ENCODE data around the gene CTRB1.
"Not testable (repeated sequence)": the region's sequence is repeated elsewhere in the genome, so short reads cannot be mapped to it uniquely, and the experiment has no call there.

Gene CTRB1

GRCh38 chr16:75226550-75227360 lies 8.0 kb downstream of the CTRB1 start:
- DNase-seq = no peak

DNA sequence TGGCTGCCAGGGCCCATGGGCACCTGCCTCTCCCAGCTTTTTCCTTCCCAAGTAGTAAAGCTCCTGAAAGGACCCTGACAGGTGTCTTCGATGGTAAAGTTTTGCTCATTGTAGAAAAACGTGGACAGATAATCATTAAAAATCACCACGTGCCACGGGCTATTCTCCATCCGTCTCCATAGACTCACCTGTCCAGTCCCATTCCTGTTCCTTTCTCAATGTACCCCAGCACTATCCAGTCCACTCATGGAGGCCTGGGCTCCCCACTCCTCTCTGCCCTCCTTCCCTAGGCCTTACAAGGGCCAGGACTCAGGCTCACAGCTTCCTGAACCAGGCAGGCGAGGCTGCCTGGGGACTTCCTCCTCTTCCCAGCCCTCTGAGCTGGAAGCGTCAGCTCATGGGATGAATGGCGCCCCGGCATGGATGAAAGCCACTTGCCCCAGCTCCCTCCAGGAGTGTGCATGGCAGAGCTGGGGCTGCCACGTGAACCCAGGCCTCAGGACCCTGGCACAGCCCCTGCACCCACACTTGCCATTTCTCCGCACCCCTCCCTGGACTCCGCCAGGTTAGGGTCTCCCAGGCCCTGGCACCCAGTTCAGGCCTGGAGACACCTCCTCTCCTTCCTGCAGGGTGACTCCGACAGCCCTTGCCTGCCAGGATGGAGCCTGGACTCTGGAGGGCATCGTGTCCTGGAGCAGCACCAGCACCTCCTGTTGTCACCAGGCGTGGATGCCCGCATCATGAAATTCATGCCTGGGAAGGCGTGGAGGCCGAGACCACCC lies 8.8 kb downstream of the CTRB1 start:
- DNase-seq = no peak

- no peak for DNase-seq
Measured at GRCh38 chr16:75228143-75228976, 9.6 kb downstream of the CTRB1 start.

DNA sequence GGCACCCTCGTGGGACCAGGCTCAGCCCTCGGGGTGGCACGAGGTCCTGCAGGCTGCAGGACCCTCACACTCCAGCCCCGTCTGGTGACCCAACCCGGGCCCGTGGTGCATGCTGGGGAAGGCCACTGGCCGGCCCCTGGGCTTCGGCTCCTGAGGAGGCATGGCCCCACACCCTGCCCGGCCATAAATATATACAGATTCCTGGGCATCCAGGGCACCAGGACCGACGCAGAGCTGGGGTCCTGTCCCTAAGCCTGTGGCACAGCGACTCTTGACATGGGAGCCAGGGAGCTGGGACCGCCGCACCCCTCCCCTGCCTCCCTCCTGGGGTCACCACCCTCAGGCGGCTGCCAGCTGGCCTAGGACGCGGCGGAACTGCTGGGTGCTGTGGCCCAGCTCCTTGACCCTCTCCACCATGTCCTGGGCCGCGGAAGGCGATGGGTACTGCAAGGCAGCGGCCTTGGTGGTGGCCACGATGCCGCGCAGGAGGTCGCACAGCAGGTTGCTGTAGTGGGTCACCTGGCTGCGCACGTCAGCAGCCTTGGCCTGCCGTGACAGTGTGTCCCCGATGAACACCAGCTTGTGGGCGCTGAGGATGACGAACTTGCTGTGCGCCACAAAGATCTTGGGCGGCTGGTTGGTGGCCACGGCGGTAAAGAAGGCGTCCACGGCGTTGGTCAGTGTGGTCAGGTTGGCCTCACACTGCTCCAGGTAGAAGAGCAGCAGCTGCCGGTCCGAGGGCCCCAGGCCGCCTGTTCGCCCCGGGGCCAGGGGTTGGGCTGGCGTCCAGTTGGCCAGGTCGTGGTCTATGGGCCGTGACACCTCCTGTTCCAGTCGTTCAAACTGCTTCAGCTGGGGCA lies 10.6 kb downstream of the CTRB1 start:
- no peak for DNase-seq

DNA sequence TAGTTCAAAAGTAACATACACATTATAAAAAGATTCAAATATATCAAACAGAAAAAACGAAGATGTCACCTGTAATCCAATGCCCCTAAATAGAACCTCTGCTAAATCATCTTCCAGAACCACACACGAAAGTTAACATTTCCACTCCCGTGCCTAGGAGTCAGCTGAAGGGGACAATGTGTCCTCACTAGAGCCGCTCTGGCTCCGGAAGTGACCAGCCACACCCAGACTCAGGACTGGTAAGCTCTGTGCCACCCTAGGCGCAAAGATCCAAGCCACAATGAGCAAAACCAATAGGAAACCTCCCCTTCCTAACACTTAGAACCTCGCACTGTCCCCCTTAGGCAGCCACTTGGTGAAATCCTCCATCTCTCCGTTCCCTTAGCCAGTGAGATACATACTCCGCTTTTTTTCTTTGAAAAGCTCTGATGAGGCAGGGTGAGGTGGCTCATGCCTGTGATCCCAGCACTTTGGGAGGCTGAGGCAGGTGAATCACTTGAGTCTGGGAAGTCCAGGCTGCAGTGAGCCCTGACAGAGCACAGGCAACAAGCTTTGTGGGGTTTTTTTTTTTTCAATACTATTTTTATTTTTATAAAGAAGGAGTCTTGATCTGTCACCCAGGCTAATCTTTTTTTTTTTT lies 11.8 kb downstream of the CTRB1 start:
- no peak for DNase-seq

GRCh38 chr16:75231570-75231969 lies 12.8 kb downstream of the CTRB1 start:
- DNase-seq = no peak

DNA sequence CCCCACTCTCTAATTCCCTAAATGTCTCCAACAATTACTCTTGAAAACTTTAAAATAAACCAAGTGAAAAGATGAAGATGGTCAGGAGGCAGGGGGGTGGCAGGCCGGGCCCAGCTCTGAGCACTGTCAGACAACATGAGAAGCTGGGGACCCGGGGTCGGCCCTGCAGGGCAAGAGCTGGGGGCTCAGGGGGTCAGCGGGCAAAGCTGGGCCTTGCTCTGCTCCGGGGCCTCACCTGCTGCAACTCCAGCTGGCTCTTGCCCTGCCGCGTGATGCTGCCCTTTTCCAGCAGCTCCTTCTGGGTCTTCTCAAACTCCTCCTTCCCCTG lies 14.8 kb downstream of the CTRB1 start:
- DNase-seq = no peak

DNA sequence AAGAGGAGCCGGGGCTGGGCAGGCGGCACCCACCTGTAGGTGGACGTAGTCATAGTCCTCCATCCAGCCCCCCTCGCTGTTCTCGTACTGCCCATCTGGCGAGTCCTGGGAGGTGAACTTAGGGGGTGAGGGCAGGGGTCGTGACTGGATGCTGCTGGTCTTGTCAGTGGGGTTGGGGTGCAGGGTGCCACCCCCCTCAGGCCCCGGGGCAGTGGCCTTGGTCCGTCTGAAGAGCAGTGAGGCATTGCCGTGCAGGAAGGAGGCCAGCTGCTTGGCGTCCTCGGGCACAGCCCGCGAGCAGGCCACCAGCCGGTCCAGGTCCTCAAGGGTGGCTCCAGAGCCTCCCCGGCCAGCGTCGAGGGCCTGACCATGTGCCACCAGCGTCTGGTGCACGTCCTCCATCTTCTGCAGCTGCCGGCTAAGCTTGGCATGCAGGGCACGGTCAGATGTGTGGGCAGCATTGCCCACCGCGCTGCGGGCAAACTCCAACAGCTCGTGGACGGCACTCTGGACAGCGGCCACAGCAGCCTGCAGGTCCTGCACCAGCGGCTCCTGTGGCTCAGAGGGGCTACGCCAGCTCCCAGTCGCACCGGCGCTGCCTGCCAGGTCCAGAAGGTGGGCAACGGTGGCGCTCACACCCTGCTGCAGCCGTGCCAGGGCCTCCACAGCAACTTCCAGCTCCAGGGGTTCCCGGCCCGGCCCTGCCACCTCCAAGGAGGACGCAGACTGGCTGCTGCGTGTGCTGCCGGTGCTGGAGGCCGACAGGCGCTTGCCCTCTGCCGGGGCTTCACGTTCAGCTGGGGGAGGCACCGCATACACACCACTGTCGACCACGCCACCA lies 16.3 kb downstream of the CTRB1 start:
- no peak for DNase-seq

GRCh38 chr16:75235721-75236193 lies 17.0 kb downstream of the CTRB1 start:
- DNase-seq = no peak

DNA sequence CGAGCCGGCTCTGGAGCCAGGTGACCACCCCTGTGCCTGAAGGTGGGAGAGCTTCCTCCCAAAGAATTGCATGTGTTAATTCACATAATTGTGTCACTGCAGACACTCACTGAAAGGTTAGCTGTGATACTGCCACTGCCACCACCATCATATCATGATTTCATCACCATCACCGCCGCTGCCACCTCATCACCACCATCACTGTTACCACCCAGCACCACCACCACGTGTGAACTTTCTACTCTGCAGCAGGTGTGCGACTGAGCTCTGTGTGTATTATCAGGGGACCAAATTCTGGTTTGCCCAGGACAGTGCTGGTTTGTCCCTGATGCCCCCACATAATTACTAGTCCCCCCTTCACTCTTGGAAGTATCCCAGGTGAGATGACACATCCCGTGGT lies 17.4 kb downstream of the CTRB1 start:
- DNase-seq = no peak

DNA sequence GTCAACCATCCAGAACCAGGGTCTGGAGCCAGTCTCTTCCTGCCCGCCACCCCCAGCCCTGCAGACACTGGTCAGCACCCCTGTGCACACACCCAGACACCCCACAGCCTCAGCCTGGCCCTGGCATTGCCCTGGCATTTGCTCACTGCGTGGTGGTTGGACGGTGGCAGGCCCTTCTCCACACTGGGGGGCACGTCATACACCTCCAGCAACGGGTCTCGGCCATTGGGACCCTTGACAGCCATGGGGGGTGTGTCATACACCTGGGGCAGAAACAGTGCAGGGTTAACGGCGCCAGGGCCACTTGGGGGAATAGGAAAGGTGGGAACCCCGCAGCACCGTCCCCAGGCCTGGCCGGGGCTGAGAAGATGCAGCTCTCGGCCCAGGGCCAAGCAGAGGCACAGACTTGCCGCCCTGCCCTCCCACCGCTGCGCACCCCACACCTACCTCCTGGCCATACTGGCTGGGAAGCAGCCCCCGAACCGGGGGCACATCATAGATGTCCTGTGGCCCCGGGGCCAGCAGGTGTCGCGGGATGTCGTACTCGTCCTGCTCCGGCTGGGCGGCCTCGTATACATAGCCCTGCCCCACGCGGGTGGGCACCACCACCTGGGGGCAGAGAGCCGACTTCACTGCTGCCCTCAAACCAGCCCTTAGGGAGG lies 18.1 kb downstream of the CTRB1 start:
- DNase-seq = no peak

GRCh38 chr16:75237398-75238131 lies 18.8 kb downstream of the CTRB1 start:
- no peak for DNase-seq

GRCh38 chr16:75238132-75238852 lies 19.5 kb downstream of the CTRB1 start:
- DNase-seq = no peak

DNA sequence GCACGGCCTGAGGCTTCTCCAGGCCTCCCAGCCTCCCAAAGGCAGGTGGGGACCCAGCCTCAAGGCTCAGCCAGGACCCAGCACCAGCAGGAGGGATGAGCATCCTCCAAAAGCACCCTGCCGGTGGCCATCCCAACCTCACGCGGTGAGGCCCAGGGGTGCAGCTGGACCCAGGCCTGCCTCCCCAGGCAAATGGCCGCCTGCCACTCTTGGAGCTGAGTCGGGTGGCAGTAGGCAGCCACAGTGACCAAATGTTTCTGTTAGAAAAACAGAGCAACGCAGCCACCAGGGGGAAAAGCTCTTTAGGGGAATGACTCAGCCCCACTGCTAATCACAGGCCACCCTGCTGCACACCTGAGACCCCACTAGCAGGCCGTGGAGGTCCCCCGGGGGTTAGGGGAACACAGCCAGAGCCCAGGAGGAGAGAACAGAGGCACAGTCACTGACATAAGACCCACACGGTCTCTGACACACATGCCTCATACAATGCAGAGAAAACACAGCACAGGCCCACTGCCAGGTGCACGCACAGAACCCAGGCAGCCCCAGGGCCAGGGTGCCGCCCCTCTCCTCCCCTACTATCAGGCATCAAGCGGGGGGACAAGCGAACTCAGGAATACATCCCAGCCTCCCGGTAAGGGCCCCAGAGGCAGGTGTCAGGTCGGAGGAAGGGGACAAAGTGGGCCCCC lies 20.2 kb downstream of the CTRB1 start:
- DNase-seq = no peak

DNA sequence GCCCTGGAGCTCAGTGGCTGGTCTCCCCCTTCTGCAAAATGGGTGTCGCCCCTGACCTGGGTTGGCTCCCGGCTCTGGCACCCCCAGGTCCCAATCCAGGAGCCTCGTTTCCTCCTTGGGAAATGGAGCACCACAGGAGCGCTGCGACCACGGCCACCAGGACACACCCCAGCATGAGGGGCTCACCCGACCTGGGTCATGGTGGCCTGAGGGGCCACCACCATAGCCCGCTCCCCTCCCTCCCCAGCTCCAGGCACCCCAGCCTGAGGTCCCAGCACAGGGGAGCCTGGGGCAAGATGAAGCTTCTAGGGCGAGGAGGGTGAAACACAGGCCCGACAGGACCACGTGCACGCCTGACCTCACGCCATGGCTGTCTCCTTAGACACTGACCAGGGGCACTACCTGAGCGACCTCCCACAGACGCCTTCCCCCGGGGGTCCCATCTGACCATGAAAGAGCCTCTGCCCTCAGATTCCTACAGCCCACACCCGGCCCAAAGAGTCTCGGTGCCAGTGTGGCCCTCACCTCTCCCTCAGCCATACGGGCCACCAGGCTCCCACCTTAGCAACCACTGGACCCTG lies 20.8 kb downstream of the CTRB1 start:
- DNase-seq = no peak

- DNase-seq = not testable (repeated sequence)
Measured at GRCh38 chr16:75240633-75241032, 21.8 kb downstream of the CTRB1 start.

DNA sequence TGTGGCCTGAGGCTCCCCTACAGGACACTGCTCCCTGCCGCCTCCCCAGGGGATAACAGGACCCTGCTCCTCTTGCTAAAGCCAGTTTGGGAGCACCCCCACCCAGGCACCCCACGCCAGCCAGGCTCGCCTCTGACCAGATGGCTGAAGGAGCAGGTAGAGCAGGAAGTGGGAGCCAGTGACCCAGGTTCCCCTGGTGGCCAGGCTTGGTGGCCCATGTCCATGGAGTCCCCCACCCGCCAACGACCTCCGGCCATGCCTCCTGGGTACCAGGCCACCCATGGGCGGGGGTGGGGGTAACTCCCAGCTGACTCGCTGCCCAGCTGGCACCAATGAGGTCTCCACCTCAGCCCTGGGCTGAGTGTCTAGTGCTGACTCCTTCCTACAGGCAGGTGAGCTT lies 22.6 kb downstream of the CTRB1 start:
- DNase-seq = no peak

GRCh38 chr16:75241955-75242354 lies 23.2 kb downstream of the CTRB1 start:
- no peak for DNase-seq

Measured in hematopoietic multipotent progenitor cell treated with erythropoietin and hydrocortisone succinate and interleukin-3 and kit ligand, for 4 days (in vitro differentiated cells).